HL-60 (cell line): ENCODE data around the gene FKBP3.

ENCODE experiments used
- CTCF ChIP-seq: IDR thresholded peaks from one replicate; pipeline ENCODE4 v1.5.1; 2011; ENCODE audit warnings: low read length, control low read depth, inconsistent platforms; ENCODE audit not compliant: insufficient read depth
- POLR2AphosphoS5 ChIP-seq: IDR thresholded peaks from 2 replicates; pipeline ENCODE4 v1.6.1; 2012; ENCODE audit warnings: low read depth

DNA sequence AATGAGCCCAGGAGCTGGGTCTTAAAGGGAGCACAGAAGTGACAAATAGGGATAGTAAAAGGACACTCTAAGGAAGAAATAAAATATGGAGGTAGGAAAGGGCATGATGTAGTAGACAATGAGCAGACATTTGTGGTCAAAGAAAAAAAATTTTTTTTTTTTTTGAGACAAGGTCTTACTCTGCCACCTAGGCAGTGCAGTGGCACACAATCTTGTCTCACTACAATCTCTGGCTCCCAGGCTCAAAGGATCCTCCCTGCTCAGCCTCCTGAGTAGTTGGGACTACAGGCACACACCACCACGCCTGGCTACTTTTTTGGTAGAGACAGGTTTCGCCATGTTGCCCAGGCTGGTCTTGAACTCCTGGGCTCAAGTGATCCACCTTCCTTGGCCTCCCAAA is 8.5 kb downstream of the FKBP3 start:
- TF ChIP-seq CTCF (no peak), POLR2AphosphoS5 (no peak)
